HL-60 (cell line): Measurements from ENCODE around the gene ARF4.

ENCODE experiments used
- DNase-seq, 2 experiments: peaks; one replicate each; pipeline ENCODE4 v3.0.0-alpha.2; 2010 to 2020; ENCODE audit warnings: low read depth in 1 of 2, low spot score in 1 of 2
- H3K27ac ChIP-seq: fragments of 250-450 bp; sonication (Bioruptor Pico); replicated peaks from 2 replicates; pipeline ENCODE4 v1.5.1; 2020; ENCODE audit warnings: mild to moderate bottlenecking, moderate library complexity
- H3K27me3 ChIP-seq: fragments of 250-450 bp; sonication (Bioruptor Pico); 2 replicates; pipeline ENCODE4 v1.5.1; 2021; ENCODE audit warnings: mild to moderate bottlenecking, moderate library complexity; ENCODE audit not compliant: insufficient read depth, poor library complexity, severe bottlenecking
- H3K4me3 ChIP-seq: replicated peaks from 2 replicates; pipeline ENCODE4 v1.5.1; 2011; ENCODE audit warnings: mild to moderate bottlenecking, control low read depth, low read length; ENCODE audit not compliant: insufficient read depth
- GABPA ChIP-seq: IDR thresholded peaks from 2 replicates; pipeline ENCODE4 v1.6.1; 2012; ENCODE audit warnings: low read depth
- POLR2AphosphoS5 ChIP-seq: IDR thresholded peaks from 2 replicates; pipeline ENCODE4 v1.6.1; 2012; ENCODE audit warnings: low read depth
- SPI1 ChIP-seq: IDR thresholded peaks from 2 replicates; pipeline ENCODE4 v1.6.1; 2012; ENCODE audit warnings: low read depth, mild to moderate bottlenecking, borderline replicate concordance
- TF ChIP-seq, protein P1 (sequence below): IDR thresholded peaks from one replicate; pipeline ENCODE4 v1.5.1; 2011; ENCODE audit warnings: low read length, control low read depth, inconsistent platforms; ENCODE audit not compliant: insufficient read depth
- TF ChIP-seq, protein P2 (sequence below): IDR thresholded peaks from 2 replicates; pipeline ENCODE4 v1.6.1; 2012; ENCODE audit warnings: low read depth; ENCODE audit not compliant: insufficient replicate concordance

ARF4 gene

DNA sequence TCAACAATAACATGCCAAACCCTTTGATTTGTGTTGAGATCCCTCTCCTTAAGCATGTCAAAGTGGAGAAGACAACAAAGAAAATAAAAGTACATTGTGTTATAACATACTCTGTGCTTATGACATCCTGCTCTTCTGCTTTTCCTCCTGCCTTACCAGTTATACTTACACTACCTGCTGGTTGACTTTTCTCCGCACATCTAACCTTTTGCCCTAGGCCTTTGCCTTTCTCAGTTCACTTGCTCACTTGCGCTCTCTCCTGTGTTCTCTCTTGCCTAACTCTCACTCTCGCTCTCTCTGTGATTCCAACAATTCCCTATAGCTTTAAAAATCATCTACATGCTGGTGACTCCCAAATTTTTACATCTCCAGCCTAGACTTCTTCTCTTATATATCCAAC, 58.7 kb downstream of the ARF4 start:
- Histone ChIP-seq H3K4me3 (no peak overlapping the region), H3K27me3 (no peaks in the 10 kb centered on the region), H3K27ac (no peak overlapping the region)
- DNase-seq, result no peak
- TF ChIP-seq POLR2AphosphoS5, result no peak
- TF ChIP-seq, protein P1, sequence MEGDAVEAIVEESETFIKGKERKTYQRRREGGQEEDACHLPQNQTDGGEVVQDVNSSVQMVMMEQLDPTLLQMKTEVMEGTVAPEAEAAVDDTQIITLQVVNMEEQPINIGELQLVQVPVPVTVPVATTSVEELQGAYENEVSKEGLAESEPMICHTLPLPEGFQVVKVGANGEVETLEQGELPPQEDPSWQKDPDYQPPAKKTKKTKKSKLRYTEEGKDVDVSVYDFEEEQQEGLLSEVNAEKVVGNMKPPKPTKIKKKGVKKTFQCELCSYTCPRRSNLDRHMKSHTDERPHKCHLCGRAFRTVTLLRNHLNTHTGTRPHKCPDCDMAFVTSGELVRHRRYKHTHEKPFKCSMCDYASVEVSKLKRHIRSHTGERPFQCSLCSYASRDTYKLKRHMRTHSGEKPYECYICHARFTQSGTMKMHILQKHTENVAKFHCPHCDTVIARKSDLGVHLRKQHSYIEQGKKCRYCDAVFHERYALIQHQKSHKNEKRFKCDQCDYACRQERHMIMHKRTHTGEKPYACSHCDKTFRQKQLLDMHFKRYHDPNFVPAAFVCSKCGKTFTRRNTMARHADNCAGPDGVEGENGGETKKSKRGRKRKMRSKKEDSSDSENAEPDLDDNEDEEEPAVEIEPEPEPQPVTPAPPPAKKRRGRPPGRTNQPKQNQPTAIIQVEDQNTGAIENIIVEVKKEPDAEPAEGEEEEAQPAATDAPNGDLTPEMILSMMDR, result no peak
- TF ChIP-seq GABPA, result no peak
- TF ChIP-seq, protein P2, sequence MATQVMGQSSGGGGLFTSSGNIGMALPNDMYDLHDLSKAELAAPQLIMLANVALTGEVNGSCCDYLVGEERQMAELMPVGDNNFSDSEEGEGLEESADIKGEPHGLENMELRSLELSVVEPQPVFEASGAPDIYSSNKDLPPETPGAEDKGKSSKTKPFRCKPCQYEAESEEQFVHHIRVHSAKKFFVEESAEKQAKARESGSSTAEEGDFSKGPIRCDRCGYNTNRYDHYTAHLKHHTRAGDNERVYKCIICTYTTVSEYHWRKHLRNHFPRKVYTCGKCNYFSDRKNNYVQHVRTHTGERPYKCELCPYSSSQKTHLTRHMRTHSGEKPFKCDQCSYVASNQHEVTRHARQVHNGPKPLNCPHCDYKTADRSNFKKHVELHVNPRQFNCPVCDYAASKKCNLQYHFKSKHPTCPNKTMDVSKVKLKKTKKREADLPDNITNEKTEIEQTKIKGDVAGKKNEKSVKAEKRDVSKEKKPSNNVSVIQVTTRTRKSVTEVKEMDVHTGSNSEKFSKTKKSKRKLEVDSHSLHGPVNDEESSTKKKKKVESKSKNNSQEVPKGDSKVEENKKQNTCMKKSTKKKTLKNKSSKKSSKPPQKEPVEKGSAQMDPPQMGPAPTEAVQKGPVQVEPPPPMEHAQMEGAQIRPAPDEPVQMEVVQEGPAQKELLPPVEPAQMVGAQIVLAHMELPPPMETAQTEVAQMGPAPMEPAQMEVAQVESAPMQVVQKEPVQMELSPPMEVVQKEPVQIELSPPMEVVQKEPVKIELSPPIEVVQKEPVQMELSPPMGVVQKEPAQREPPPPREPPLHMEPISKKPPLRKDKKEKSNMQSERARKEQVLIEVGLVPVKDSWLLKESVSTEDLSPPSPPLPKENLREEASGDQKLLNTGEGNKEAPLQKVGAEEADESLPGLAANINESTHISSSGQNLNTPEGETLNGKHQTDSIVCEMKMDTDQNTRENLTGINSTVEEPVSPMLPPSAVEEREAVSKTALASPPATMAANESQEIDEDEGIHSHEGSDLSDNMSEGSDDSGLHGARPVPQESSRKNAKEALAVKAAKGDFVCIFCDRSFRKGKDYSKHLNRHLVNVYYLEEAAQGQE, result no peak
- TF ChIP-seq SPI1, result no peak

DNA sequence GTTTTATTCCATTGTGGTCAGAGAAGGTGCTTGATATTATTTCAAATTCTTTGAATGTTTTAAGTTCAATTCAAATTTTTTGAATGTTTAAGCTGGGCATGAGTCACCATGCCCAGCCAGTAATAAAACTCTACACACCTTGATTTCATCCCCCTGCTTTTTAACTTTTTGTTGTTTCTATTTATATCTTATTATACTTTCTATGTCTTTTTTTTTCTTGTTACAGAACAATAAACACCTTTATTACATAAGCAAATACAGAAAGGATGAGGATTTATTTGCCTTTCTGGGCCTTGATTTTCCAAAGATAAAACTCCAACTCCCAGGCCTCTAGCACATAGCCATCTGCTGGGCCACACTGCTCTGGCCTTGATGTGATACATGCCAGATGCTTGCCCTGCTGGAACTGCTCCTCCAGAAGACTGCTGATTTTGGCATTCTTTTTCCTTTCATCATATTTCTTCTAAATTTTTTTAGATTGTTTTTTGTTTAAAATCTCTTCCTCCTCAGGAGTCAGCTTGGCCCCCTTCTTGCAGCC, 67.0 kb downstream of the ARF4 start:
- Histone ChIP-seq H3K27me3 (no peaks in the 10 kb centered on the region), H3K4me3 (no peak overlapping the region), H3K27ac (no peak overlapping the region)
- no peak for DNase-seq
- TF ChIP-seq, protein P1, result no peak
- TF ChIP-seq, protein P2, result no peak
- TF ChIP-seq GABPA (no peak), SPI1 (no peak), POLR2AphosphoS5 (no peak)
